Keratinocyte (primary cell): ENCODE results near the gene FGF2. TPM values are rescaled to one million over a fixed set of nuclear protein-coding genes. Genes with fewer than 3 reads are reported as not detected.

Experiments
- DNase-seq: peaks from one replicate; pipeline ENCODE4 v3.0.0-alpha.2; 2011; ENCODE audit warnings: low read depth, missing footprints, low spot score
- FAIRE-seq: peaks from 2 replicates; lab custom pipeline; 2011; peaks lifted over from hg19 to GRCh38; lab: Jason Lieb, UNC
- H2AFZ ChIP-seq: 2 replicates; pipeline ENCODE4 v1.6.0; 2012; ENCODE audit warnings: low read length, control low read depth, inconsistent platforms; ENCODE audit not compliant: control insufficient read depth
- H3K27ac ChIP-seq: 2 replicates; pipeline ENCODE4 v1.5.1; 2011; ENCODE audit warnings: low read length; ENCODE audit not compliant: control insufficient read depth, insufficient read depth
- H3K27me3 ChIP-seq: 3 replicates; pipeline ENCODE4 v1.6.0; 2011; ENCODE audit warnings: low read length; ENCODE audit not compliant: control insufficient read depth, insufficient read depth; ENCODE audit errors: extremely low read depth
- H3K36me3 ChIP-seq, 2 experiments: 2 replicates in 1 of 2; 3 replicates in 1 of 2; pipeline ENCODE4 v1.5.1; 2011; ENCODE audit warnings: low read length in 2 of 2, mild to moderate bottlenecking in 1 of 2; ENCODE audit not compliant: control insufficient read depth in 2 of 2, insufficient read depth in 2 of 2; ENCODE audit errors: extremely low read depth in 1 of 2
- H3K4me1 ChIP-seq: 3 replicates; pipeline ENCODE4 v1.5.1; 2011; ENCODE audit warnings: low read length; ENCODE audit not compliant: control insufficient read depth, insufficient read depth; ENCODE audit errors: extremely low read depth
- H3K4me2 ChIP-seq: 3 replicates; pipeline ENCODE4 v1.6.0; 2011; ENCODE audit warnings: low read depth, low read length; ENCODE audit not compliant: control insufficient read depth, insufficient read depth; ENCODE audit errors: extremely low read depth
- H3K4me3 ChIP-seq, 3 experiments: fragments of 200-600 bp in 1 of 3; sonication (generic) in 1 of 3; 2 replicates in 2 of 3; 3 replicates in 1 of 3; pipeline ENCODE4 v1.5.1; 2011 to 2016; ENCODE audit warnings: low read length in 3 of 3, mild to moderate bottlenecking in 3 of 3, control low read depth in 2 of 3, inconsistent platforms in 1 of 3, low read depth in 1 of 3, mixed read lengths in 1 of 3, mixed run types in 1 of 3, moderate library complexity in 1 of 3; ENCODE audit not compliant: control insufficient read depth in 2 of 3, insufficient read depth in 2 of 3; ENCODE audit errors: extremely low read depth in 1 of 3
- H3K79me2 ChIP-seq: 2 replicates; pipeline ENCODE4 v1.6.0; 2012; ENCODE audit warnings: low read length; ENCODE audit not compliant: control insufficient read depth, insufficient read depth
- H3K9ac ChIP-seq: 3 replicates; pipeline ENCODE4 v1.6.0; 2011; ENCODE audit warnings: low read length; ENCODE audit not compliant: control insufficient read depth, insufficient read depth; ENCODE audit errors: extremely low read depth
- H3K9me1 ChIP-seq: 3 replicates; pipeline ENCODE4 v1.6.0; 2011; ENCODE audit warnings: low read length; ENCODE audit not compliant: control insufficient read depth, insufficient read depth; ENCODE audit errors: extremely low read depth
- H3K9me3 ChIP-seq: 2 replicates; pipeline ENCODE4 v1.5.1; 2012; ENCODE audit warnings: low read depth, low read length; ENCODE audit not compliant: control insufficient read depth
- H4K20me1 ChIP-seq: 3 replicates; pipeline ENCODE4 v1.6.0; 2011; ENCODE audit warnings: low read length; ENCODE audit not compliant: control insufficient read depth, insufficient read depth; ENCODE audit errors: extremely low read depth
- EZH2 ChIP-seq: IDR thresholded peaks from one replicate; pipeline ENCODE4 v1.6.1; 2012; ENCODE audit warnings: inconsistent platforms, mild to moderate bottlenecking, low read length, moderate library complexity
- dilution Hi-C: fragments of 300-500 bp; cut with MboI; formaldehyde crosslinking; loops from one replicate; pipeline ENCODE4 v1.7.0; 2020; ENCODE audit warnings: low sequenced_read_pairs; ENCODE audit not compliant: extremely low pct_ligation_motif_present
- polyA plus RNA-seq, 5 experiments: library from polyadenylated mRNA; depleted of rRNA in 3 of 5; stranded (reverse) in 3 of 5; stranded (forward) in 1 of 5; unstranded in 1 of 5; fragments of >200 nt; gene quantifications; 1 replicate in 1 of 5; 2 replicates in 3 of 5; 3 replicates in 1 of 5; pipeline versions ENCODE4 v1.2.1 to v1.2.3, GENCODE V29; 2011 to 2012; ENCODE audit warnings: missing spikeins in 2 of 5, low read depth in 1 of 5, low replicate concordance in 1 of 5
- TF ChIP-seq, protein P1 (sequence below), 3 experiments: IDR thresholded peaks in 1 of 3; conservative IDR thresholded peaks in 1 of 3; optimal IDR thresholded peaks in 1 of 3; 2 replicates in 2 of 3; 3 replicates in 1 of 3; pipeline versions ENCODE3 to v1.5.1; 2011; ENCODE audit warnings: low read length in 3 of 3, mild to moderate bottlenecking in 3 of 3, moderate library complexity in 2 of 3, control low read depth in 1 of 3, inconsistent platforms in 1 of 3; ENCODE audit not compliant: insufficient read depth in 2 of 3; ENCODE audit errors: extremely low read depth in 1 of 3

The FGF2 gene
- polyA plus RNA-seq, 1 donor (not counting 4 experiments of a cell fraction or from before 2014, with no cell fraction given) = 1.7 TPM

DNA sequence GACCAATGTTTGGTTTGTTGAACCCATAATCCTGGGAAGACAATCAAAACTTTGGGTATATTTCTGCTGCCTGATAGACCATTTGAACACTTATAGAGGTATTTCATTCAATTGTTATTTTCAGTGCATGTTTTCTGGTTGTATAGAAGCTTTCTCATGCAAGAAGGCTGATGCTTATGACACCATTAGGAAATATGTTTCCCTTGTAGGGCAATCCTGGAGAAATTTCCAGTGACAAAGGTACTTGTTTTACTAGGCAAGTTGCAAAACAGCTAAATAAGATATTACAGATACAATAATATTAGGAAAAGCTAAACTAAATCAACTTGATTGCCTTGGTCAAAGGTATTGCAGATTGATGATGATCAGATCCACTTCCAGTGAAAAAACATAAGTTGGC lies 32.8 kb upstream of the FGF2 start:
- Histone ChIP-seq H3K36me3 (no peaks in the 10 kb centered on the region), H3K4me3 (no peak overlapping the region), H3K9me3 (no peaks in the 10 kb centered on the region), H3K27me3 (no peaks in the 10 kb centered on the region), H3K9me1 (no peaks in the 10 kb centered on the region), H3K4me1 (peaks cover 21% of the 10 kb centered on the region), H3K4me2 (no peak overlapping the region), H2AFZ (no peak overlapping the region), H3K79me2 (no peaks in the 10 kb centered on the region), H3K9ac (no peak overlapping the region), H3K27ac (no peak overlapping the region), H4K20me1 (no peaks in the 10 kb centered on the region)
- no peak for TF ChIP-seq EZH2
- TF ChIP-seq, protein P1, sequence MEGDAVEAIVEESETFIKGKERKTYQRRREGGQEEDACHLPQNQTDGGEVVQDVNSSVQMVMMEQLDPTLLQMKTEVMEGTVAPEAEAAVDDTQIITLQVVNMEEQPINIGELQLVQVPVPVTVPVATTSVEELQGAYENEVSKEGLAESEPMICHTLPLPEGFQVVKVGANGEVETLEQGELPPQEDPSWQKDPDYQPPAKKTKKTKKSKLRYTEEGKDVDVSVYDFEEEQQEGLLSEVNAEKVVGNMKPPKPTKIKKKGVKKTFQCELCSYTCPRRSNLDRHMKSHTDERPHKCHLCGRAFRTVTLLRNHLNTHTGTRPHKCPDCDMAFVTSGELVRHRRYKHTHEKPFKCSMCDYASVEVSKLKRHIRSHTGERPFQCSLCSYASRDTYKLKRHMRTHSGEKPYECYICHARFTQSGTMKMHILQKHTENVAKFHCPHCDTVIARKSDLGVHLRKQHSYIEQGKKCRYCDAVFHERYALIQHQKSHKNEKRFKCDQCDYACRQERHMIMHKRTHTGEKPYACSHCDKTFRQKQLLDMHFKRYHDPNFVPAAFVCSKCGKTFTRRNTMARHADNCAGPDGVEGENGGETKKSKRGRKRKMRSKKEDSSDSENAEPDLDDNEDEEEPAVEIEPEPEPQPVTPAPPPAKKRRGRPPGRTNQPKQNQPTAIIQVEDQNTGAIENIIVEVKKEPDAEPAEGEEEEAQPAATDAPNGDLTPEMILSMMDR (optimal IDR thresholded peaks at IDR 0.05 in 1 of 3, IDR thresholded peaks at IDR 0.05 in 1 of 3, conservative IDR thresholded peaks at IDR 0.05 in 1 of 3; ENCODE audit: extremely low read depth in 1 of 3, insufficient read depth in 2 of 3, low read length in 3 of 3) = no peak
- dilution Hi-C loops = no loop called here
- DNase-seq (no peak), FAIRE-seq (peak; percentile 5)

DNA sequence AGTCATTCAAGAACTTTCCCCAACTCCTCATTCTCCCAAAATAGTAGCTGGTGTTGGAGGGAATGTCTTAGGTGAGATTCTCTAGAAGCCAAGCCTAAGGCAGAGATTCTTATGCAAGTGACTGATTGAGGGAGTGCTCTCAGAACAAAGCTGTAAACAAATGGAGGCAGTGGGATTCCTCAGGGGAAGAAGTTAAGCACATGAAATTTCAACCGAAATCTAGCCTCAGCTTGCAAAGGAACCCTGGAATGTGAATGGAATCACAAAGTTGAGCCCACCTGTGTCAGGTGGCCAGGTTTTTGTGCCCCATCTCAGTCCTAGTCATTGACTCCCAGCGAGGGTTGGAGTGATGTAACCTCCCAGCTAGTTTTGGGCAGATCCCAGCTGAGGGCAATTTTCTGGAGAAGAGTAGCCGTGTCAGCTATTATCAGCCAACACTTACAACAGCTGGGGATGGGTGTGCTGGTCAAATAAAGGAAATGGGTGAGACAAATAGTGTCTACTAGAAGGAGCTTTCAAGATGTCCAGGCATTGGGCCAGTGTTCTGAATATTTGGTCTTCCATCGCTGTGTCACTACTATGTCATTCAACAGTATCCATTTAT lies 29.7 kb upstream of the FGF2 start:
- Histone ChIP-seq H3K36me3 (no peaks in the 10 kb centered on the region), H3K27me3 (no peaks in the 10 kb centered on the region), H3K9me1 (no peaks in the 10 kb centered on the region), H3K9me3 (no peaks in the 10 kb centered on the region), H3K4me1 (peaks cover 21% of the 10 kb centered on the region), H4K20me1 (no peaks in the 10 kb centered on the region), H3K9ac (no peak overlapping the region), H2AFZ (peak overlapping the region; percentile 72), H3K4me3 (no peak overlapping the region), H3K4me2 (peak overlapping the region; percentile 95), H3K27ac (no peak overlapping the region), H3K79me2 (no peaks in the 10 kb centered on the region)
- FAIRE-seq = peak; percentile 32
- no peak for TF ChIP-seq EZH2
- TF ChIP-seq, protein P1 (optimal IDR thresholded peaks at IDR 0.05 in 1 of 3, IDR thresholded peaks at IDR 0.05 in 1 of 3, conservative IDR thresholded peaks at IDR 0.05 in 1 of 3; ENCODE audit: extremely low read depth in 1 of 3, insufficient read depth in 2 of 3, low read length in 3 of 3) = no peak
- no peak for DNase-seq
- dilution Hi-C loops = no loop called here
